Measurements from ENCODE around the gene ATP11A.

Gene ATP11A

GRCh38 chr13:112902669-112903068, 212.8 kb downstream of the ATP11A start:
- no peaks in the 10 kb centered on the region for H3K36me3 ChIP-seq (ENCODE audit: control insufficient read depth in 1 of 2, insufficient read depth in 2 of 2, low read length in 2 of 2)
- no peaks in the 10 kb centered on the region for H3K4me1 ChIP-seq (ENCODE audit: control insufficient read depth in 1 of 2, insufficient read depth in 2 of 2, low read length in 2 of 2)
- H3K9me3 ChIP-seq (ENCODE audit: control insufficient read depth in 1 of 2, low read length in 2 of 2), result peaks cover 0 to 9% of the 10 kb centered on the region in 2 donors
- H3K27ac ChIP-seq (ENCODE audit: low read length), result no peak overlapping the region
- no peak overlapping the region for H3K4me3 ChIP-seq (ENCODE audit: low read depth in 1 of 2, low read length in 2 of 2)
- H3K27me3 ChIP-seq (ENCODE audit: low read depth, low read length), result no peaks in the 10 kb centered on the region

GRCh38 chr13:112903071-112903577, 213.3 kb downstream of the ATP11A start:
- H3K9me3 ChIP-seq (ENCODE audit: control insufficient read depth in 1 of 2, low read length in 2 of 2), result peaks cover 0 to 9% of the 10 kb centered on the region in 2 donors
- no peak overlapping the region for H3K27ac ChIP-seq (ENCODE audit: low read length)
- no peaks in the 10 kb centered on the region for H3K36me3 ChIP-seq (ENCODE audit: control insufficient read depth in 1 of 2, insufficient read depth in 2 of 2, low read length in 2 of 2)
- H3K27me3 ChIP-seq (ENCODE audit: low read depth, low read length), result no peaks in the 10 kb centered on the region
- H3K4me3 ChIP-seq (ENCODE audit: low read depth in 1 of 2, low read length in 2 of 2), result no peak overlapping the region
- H3K4me1 ChIP-seq (ENCODE audit: control insufficient read depth in 1 of 2, insufficient read depth in 2 of 2, low read length in 2 of 2), result no peaks in the 10 kb centered on the region

- Histone ChIP-seq H3K4me3 (ENCODE audit: low read depth in 1 of 2, low read length in 2 of 2) (no peak overlapping the region), H3K9me3 (ENCODE audit: control insufficient read depth in 1 of 2, low read length in 2 of 2) (peaks cover 0 to 9% of the 10 kb centered on the region in 2 donors), H3K27me3 (ENCODE audit: low read depth, low read length) (no peaks in the 10 kb centered on the region), H3K27ac (ENCODE audit: low read length) (no peak overlapping the region), H3K4me1 (ENCODE audit: control insufficient read depth in 1 of 2, insufficient read depth in 2 of 2, low read length in 2 of 2) (no peaks in the 10 kb centered on the region), H3K36me3 (ENCODE audit: control insufficient read depth in 1 of 2, insufficient read depth in 2 of 2, low read length in 2 of 2) (no peaks in the 10 kb centered on the region)
Measured at GRCh38 chr13:112903606-112904195, 213.9 kb downstream of the ATP11A start.

GRCh38 chr13:112904436-112904960, 214.7 kb downstream of the ATP11A start:
- Histone ChIP-seq H3K27ac (ENCODE audit: low read length) (no peak overlapping the region), H3K36me3 (ENCODE audit: control insufficient read depth in 1 of 2, insufficient read depth in 2 of 2, low read length in 2 of 2) (no peaks in the 10 kb centered on the region), H3K27me3 (ENCODE audit: low read depth, low read length) (no peaks in the 10 kb centered on the region), H3K9me3 (ENCODE audit: control insufficient read depth in 1 of 2, low read length in 2 of 2) (peaks cover 0 to 9% of the 10 kb centered on the region in 2 donors), H3K4me1 (ENCODE audit: control insufficient read depth in 1 of 2, insufficient read depth in 2 of 2, low read length in 2 of 2) (no peaks in the 10 kb centered on the region), H3K4me3 (ENCODE audit: low read depth in 1 of 2, low read length in 2 of 2) (no peak overlapping the region)

- Histone ChIP-seq H3K27ac (ENCODE audit: low read length) (no peak overlapping the region), H3K4me1 (ENCODE audit: control insufficient read depth in 1 of 2, insufficient read depth in 2 of 2, low read length in 2 of 2) (no peaks in the 10 kb centered on the region), H3K9me3 (ENCODE audit: control insufficient read depth in 1 of 2, low read length in 2 of 2) (peaks cover 0 to 9% of the 10 kb centered on the region in 2 donors), H3K4me3 (ENCODE audit: low read depth in 1 of 2, low read length in 2 of 2) (no peak overlapping the region), H3K27me3 (ENCODE audit: low read depth, low read length) (no peaks in the 10 kb centered on the region), H3K36me3 (ENCODE audit: control insufficient read depth in 1 of 2, insufficient read depth in 2 of 2, low read length in 2 of 2) (no peaks in the 10 kb centered on the region)
Measured at GRCh38 chr13:112905086-112905485, 215.2 kb downstream of the ATP11A start.

- no peaks in the 10 kb centered on the region for H3K36me3 ChIP-seq (ENCODE audit: control insufficient read depth in 1 of 2, insufficient read depth in 2 of 2, low read length in 2 of 2)
- no peaks in the 10 kb centered on the region for H3K27me3 ChIP-seq (ENCODE audit: low read depth, low read length)
- H3K27ac ChIP-seq (ENCODE audit: low read length), result no peak overlapping the region
- H3K9me3 ChIP-seq (ENCODE audit: control insufficient read depth in 1 of 2, low read length in 2 of 2), result peaks cover 0 to 9% of the 10 kb centered on the region in 2 donors
- no peaks in the 10 kb centered on the region for H3K4me1 ChIP-seq (ENCODE audit: control insufficient read depth in 1 of 2, insufficient read depth in 2 of 2, low read length in 2 of 2)
- no peak overlapping the region for H3K4me3 ChIP-seq (ENCODE audit: low read depth in 1 of 2, low read length in 2 of 2)
Measured at GRCh38 chr13:112905619-112905989, 215.8 kb downstream of the ATP11A start.

- Histone ChIP-seq H3K36me3 (ENCODE audit: control insufficient read depth in 1 of 2, insufficient read depth in 2 of 2, low read length in 2 of 2) (no peaks in the 10 kb centered on the region), H3K9me3 (ENCODE audit: control insufficient read depth in 1 of 2, low read length in 2 of 2) (peaks cover 0 to 9% of the 10 kb centered on the region in 2 donors), H3K4me3 (ENCODE audit: low read depth in 1 of 2, low read length in 2 of 2) (no peak overlapping the region), H3K27ac (ENCODE audit: low read length) (no peak overlapping the region), H3K4me1 (ENCODE audit: control insufficient read depth in 1 of 2, insufficient read depth in 2 of 2, low read length in 2 of 2) (no peaks in the 10 kb centered on the region), H3K27me3 (ENCODE audit: low read depth, low read length) (no peaks in the 10 kb centered on the region)
Measured at GRCh38 chr13:112905990-112906641, 216.3 kb downstream of the ATP11A start.

GRCh38 chr13:112907286-112907685, 217.4 kb downstream of the ATP11A start:
- Histone ChIP-seq H3K27ac (ENCODE audit: low read length) (no peak overlapping the region), H3K27me3 (ENCODE audit: low read depth, low read length) (no peaks in the 10 kb centered on the region), H3K9me3 (ENCODE audit: control insufficient read depth in 1 of 2, low read length in 2 of 2) (peaks cover 0 to 9% of the 10 kb centered on the region in 2 donors), H3K4me3 (ENCODE audit: low read depth in 1 of 2, low read length in 2 of 2) (no peak overlapping the region), H3K36me3 (ENCODE audit: control insufficient read depth in 1 of 2, insufficient read depth in 2 of 2, low read length in 2 of 2) (no peaks in the 10 kb centered on the region), H3K4me1 (ENCODE audit: control insufficient read depth in 1 of 2, insufficient read depth in 2 of 2, low read length in 2 of 2) (no peaks in the 10 kb centered on the region)

GRCh38 chr13:112907871-112908331, 218.1 kb downstream of the ATP11A start:
- no peaks in the 10 kb centered on the region for H3K36me3 ChIP-seq (ENCODE audit: control insufficient read depth in 1 of 2, insufficient read depth in 2 of 2, low read length in 2 of 2)
- H3K27ac ChIP-seq (ENCODE audit: low read length), result no peak overlapping the region
- no peak overlapping the region for H3K4me3 ChIP-seq (ENCODE audit: low read depth in 1 of 2, low read length in 2 of 2)
- no peaks in the 10 kb centered on the region for H3K27me3 ChIP-seq (ENCODE audit: low read depth, low read length)
- peaks cover 0 to 9% of the 10 kb centered on the region in 2 donors for H3K9me3 ChIP-seq (ENCODE audit: control insufficient read depth in 1 of 2, low read length in 2 of 2)
- no peaks in the 10 kb centered on the region for H3K4me1 ChIP-seq (ENCODE audit: control insufficient read depth in 1 of 2, insufficient read depth in 2 of 2, low read length in 2 of 2)

- no peak overlapping the region for H3K4me3 ChIP-seq (ENCODE audit: low read depth in 1 of 2, low read length in 2 of 2)
- peaks cover 0 to 9% of the 10 kb centered on the region in 2 donors for H3K9me3 ChIP-seq (ENCODE audit: control insufficient read depth in 1 of 2, low read length in 2 of 2)
- H3K27me3 ChIP-seq (ENCODE audit: low read depth, low read length), result no peaks in the 10 kb centered on the region
- H3K27ac ChIP-seq (ENCODE audit: low read length), result no peak overlapping the region
- H3K36me3 ChIP-seq (ENCODE audit: control insufficient read depth in 1 of 2, insufficient read depth in 2 of 2, low read length in 2 of 2), result no peaks in the 10 kb centered on the region
- no peaks in the 10 kb centered on the region for H3K4me1 ChIP-seq (ENCODE audit: control insufficient read depth in 1 of 2, insufficient read depth in 2 of 2, low read length in 2 of 2)
Measured at GRCh38 chr13:112908342-112908741, 218.5 kb downstream of the ATP11A start.

- H3K27ac ChIP-seq (ENCODE audit: low read length), result no peak overlapping the region
- H3K27me3 ChIP-seq (ENCODE audit: low read depth, low read length), result no peaks in the 10 kb centered on the region
- no peak overlapping the region for H3K4me3 ChIP-seq (ENCODE audit: low read depth in 1 of 2, low read length in 2 of 2)
- H3K4me1 ChIP-seq (ENCODE audit: control insufficient read depth in 1 of 2, insufficient read depth in 2 of 2, low read length in 2 of 2), result no peaks in the 10 kb centered on the region
- H3K9me3 ChIP-seq (ENCODE audit: control insufficient read depth in 1 of 2, low read length in 2 of 2), result peaks cover 0 to 2% of the 10 kb centered on the region in 2 donors
- H3K36me3 ChIP-seq (ENCODE audit: control insufficient read depth in 1 of 2, insufficient read depth in 2 of 2, low read length in 2 of 2), result no peaks in the 10 kb centered on the region
Measured at GRCh38 chr13:112910016-112910415, 220.2 kb downstream of the ATP11A start.

Data from muscle layer of duodenum (tissue), 2 donors.